SK-N-SH treated with all-trans-retinoic acid at 6 μM for 48 hours (cell line): ENCODE results near the gene CRYBG3.

ENCODE experiments used
- ARNTL ChIP-seq: fragments of 450-650 bp; formaldehyde crosslinking; IDR thresholded peaks from 2 replicates; pipeline ENCODE4 v1.5.0; 2020; ENCODE audit warnings: low read depth, mild to moderate bottlenecking, moderate library complexity, borderline replicate concordance
- CSDC2 ChIP-seq: fragments of 250-450 bp; sonication (Bioruptor Pico); IDR thresholded peaks from 2 replicates; pipeline ENCODE4 v1.5.0; 2020; ENCODE audit warnings: mild to moderate bottlenecking, moderate library complexity
- CSRNP3 ChIP-seq: fragments of 250-450 bp; sonication (Bioruptor Pico); IDR thresholded peaks from 2 replicates; pipeline ENCODE4 v1.5.1; 2021; ENCODE audit warnings: mild to moderate bottlenecking, moderate library complexity
- ISL1 ChIP-seq: fragments of 250-450 bp; sonication (Bioruptor Pico); IDR thresholded peaks from 2 replicates; pipeline ENCODE4 v2.1.2; 2022; ENCODE audit warnings: mild to moderate bottlenecking, moderate library complexity
- OSR1 ChIP-seq: fragments of 250-450 bp; sonication (Bioruptor Pico); IDR thresholded peaks from 2 replicates; pipeline ENCODE4 v1.8.0; 2022; ENCODE audit warnings: moderate library complexity, mild to moderate bottlenecking, inconsistent platforms
- PATZ1 ChIP-seq: fragments of 250-450 bp; sonication (Bioruptor Pico); IDR thresholded peaks from 2 replicates; pipeline ENCODE4 v1.8.0; 2020; ENCODE audit warnings: mild to moderate bottlenecking, moderate library complexity, borderline replicate concordance
- SNAI2 ChIP-seq: fragments of 250-450 bp; sonication (Bioruptor Pico); IDR thresholded peaks from 2 replicates; pipeline ENCODE4 v1.5.0; 2020; ENCODE audit warnings: mild to moderate bottlenecking, moderate library complexity
- TOX ChIP-seq: fragments of 250-450 bp; sonication (Bioruptor Pico); IDR thresholded peaks from 2 replicates; pipeline ENCODE4 v1.8.0; 2021; ENCODE audit warnings: mild to moderate bottlenecking, moderate library complexity, borderline replicate concordance
- ZC3H10 ChIP-seq: fragments of 250-450 bp; sonication (Bioruptor Pico); IDR thresholded peaks from 2 replicates; pipeline ENCODE4 v1.5.1; 2021; ENCODE audit warnings: mild to moderate bottlenecking, moderate library complexity
- ZFP30 ChIP-seq: fragments of 450-650 bp; formaldehyde crosslinking; IDR thresholded peaks from 2 replicates; pipeline ENCODE4 v1.5.0; 2022; ENCODE audit warnings: mild to moderate bottlenecking, moderate library complexity
- ZNF8 ChIP-seq: fragments of 450-650 bp; formaldehyde crosslinking; IDR thresholded peaks from 2 replicates; pipeline ENCODE4 v1.5.0; 2020; ENCODE audit warnings: mild to moderate bottlenecking, moderate library complexity

- TF ChIP-seq ZC3H10 (CRISPR knock-in tag) (no peak), SNAI2 (CRISPR knock-in tag) (no peak), OSR1 (CRISPR knock-in tag) (no peak), CSRNP3 (CRISPR knock-in tag) (no peak), ARNTL (CRISPR knock-in tag) (no peak), ZNF8 (CRISPR knock-in tag) (no peak), ISL1 (CRISPR knock-in tag) (no peak), TOX (no peak), ZFP30 (no peak), PATZ1 (no peak), CSDC2 (CRISPR knock-in tag) (no peak)
Observed at GRCh38 chr3:97957617-97958311, 136.0 kb downstream of the CRYBG3 start.
